Activated naive CD8-positive, alpha-beta T cell treated with anti-CD3 and anti-CD28 coated beads, Interleukin-2, amount 50 U/mL, for 24 hours (primary cell): ENCODE measurements around the gene LCE5A.

Experiments used
- ATAC-seq: fragments of 150-1000 bp; cut with Tn5 transposase; one replicate; pipeline ENCODE4 v1.10.0; 2021
- DNase-seq: peaks from one replicate; pipeline ENCODE4 v3.0.0; 2021
- H3K27ac Mint-ChIP-seq: one replicate; pipeline ENCODE4 v1.8.0; 2021; ENCODE audit warnings: mild to moderate bottlenecking, mixed read lengths
- H3K27me3 Mint-ChIP-seq: one replicate; pipeline ENCODE4 v1.8.0; 2021; ENCODE audit warnings: mixed read lengths
- H3K36me3 Mint-ChIP-seq: one replicate; pipeline ENCODE4 v1.8.0; 2021; ENCODE audit warnings: low read depth, mixed read lengths
- H3K4me1 Mint-ChIP-seq: one replicate; pipeline ENCODE4 v1.8.0; 2021; ENCODE audit warnings: mixed read lengths
- H3K4me3 Mint-ChIP-seq: one replicate; pipeline ENCODE4 v1.8.0; 2021; ENCODE audit warnings: mild to moderate bottlenecking, moderate library complexity, mixed read lengths
- H3K9me3 Mint-ChIP-seq: one replicate; pipeline ENCODE4 v1.8.0; 2021; ENCODE audit warnings: mixed read lengths

LCE5A gene

DNA sequence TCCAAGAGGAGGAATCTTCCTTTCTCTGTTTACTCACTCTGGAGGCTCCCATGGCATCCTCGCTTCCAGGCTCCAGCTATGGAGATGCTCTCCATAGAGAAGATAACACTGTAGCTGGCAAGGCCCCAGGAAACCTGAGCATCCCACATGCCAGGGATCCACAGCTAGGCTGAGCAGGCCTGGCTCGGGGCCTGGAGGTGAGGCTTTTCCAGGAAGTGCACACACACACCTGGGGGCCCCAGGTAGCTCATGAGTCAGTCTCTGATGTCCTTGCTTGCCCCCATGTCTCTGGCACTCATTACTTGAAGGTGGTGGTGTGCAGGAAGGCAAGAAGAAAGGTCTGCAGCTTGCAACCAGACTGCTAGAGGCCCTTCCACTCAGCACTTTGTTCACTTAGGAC is 5.5 kb upstream of the LCE5A start:
- no peak overlapping the region for H3K27ac Mint-ChIP-seq
- no peak overlapping the region for H3K4me3 Mint-ChIP-seq
- H3K36me3 Mint-ChIP-seq, result no peaks in the 10 kb centered on the region
- no peaks in the 10 kb centered on the region for H3K9me3 Mint-ChIP-seq
- ATAC-seq (no peak), DNase-seq (no peak)
- no peaks in the 10 kb centered on the region for H3K4me1 Mint-ChIP-seq
- H3K27me3 Mint-ChIP-seq, result peaks cover 16% of the 10 kb centered on the region

DNA sequence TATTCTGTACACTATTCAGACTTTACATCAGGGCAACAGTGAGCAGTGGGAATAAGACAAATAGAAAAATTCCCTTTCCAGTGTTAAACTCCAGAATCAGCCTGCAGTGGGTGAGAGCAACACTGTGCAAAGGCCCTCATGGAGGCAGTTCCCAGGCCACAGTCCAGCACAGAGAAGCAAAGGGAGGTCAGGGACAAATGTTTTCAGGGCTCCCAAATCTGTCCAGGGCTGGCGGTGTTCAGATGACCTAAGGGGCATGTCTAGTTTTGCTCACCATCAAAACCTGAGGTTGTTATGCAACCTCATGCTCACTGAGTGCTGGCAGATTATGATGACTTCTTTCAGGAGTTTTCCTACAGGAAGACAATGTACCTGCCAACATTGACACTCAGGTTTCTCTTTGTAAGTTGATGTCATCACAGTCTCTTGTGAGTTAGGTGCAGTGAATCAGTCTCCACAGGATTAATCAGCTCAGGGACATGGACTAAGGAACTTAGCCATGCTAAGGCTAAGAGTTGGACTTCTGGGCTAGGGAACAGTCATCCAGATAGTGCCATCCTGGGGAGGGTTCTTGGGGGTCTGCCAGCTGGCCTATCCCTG is 3.6 kb upstream of the LCE5A start:
- peaks cover 20% of the 10 kb centered on the region for H3K27me3 Mint-ChIP-seq
- no peaks in the 10 kb centered on the region for H3K4me1 Mint-ChIP-seq
- no peak overlapping the region for H3K27ac Mint-ChIP-seq
- H3K9me3 Mint-ChIP-seq, result no peaks in the 10 kb centered on the region
- DNase-seq (no peak), ATAC-seq (no peak)
- no peaks in the 10 kb centered on the region for H3K36me3 Mint-ChIP-seq
- H3K4me3 Mint-ChIP-seq, result no peak overlapping the region

GRCh38 chr1:152511596-152511995 is 993 bp downstream of the LCE5A start:
- DNase-seq, result no peak
- no peak for ATAC-seq
- H3K36me3 Mint-ChIP-seq, result no peaks in the 10 kb centered on the region
- H3K9me3 Mint-ChIP-seq, result no peaks in the 10 kb centered on the region
- peaks cover 50% of the 10 kb centered on the region for H3K27me3 Mint-ChIP-seq
- no peak overlapping the region for H3K4me3 Mint-ChIP-seq
- H3K4me1 Mint-ChIP-seq, result peaks cover 2% of the 10 kb centered on the region
- H3K27ac Mint-ChIP-seq, result no peak overlapping the region

DNA sequence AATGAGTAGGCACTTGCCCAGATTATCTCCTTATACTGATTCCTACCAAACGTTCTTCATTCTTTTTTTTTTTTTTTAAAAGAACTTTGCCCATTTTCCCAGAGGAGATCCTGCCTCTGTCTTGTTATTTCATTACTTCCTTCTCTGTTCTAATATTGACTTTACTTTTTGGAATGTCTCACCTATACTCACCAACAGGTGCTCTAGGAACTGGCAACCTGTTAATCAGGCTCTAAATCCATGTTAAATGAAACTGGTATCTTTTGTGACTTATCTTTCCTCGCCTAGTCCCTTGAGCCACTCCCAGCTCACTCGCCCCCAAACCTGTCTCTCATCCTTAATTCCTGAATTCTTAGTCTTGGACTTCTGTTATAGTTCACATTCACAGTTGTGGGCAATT is 2.5 kb downstream of the LCE5A start:
- Mint-ChIP-seq H3K36me3 (no peaks in the 10 kb centered on the region), H3K4me1 (peaks cover 2% of the 10 kb centered on the region), H3K27ac (no peak overlapping the region), H3K9me3 (no peaks in the 10 kb centered on the region), H3K4me3 (no peak overlapping the region), H3K27me3 (peaks cover 60% of the 10 kb centered on the region)
- DNase-seq (no peak), ATAC-seq (no peak)

DNA sequence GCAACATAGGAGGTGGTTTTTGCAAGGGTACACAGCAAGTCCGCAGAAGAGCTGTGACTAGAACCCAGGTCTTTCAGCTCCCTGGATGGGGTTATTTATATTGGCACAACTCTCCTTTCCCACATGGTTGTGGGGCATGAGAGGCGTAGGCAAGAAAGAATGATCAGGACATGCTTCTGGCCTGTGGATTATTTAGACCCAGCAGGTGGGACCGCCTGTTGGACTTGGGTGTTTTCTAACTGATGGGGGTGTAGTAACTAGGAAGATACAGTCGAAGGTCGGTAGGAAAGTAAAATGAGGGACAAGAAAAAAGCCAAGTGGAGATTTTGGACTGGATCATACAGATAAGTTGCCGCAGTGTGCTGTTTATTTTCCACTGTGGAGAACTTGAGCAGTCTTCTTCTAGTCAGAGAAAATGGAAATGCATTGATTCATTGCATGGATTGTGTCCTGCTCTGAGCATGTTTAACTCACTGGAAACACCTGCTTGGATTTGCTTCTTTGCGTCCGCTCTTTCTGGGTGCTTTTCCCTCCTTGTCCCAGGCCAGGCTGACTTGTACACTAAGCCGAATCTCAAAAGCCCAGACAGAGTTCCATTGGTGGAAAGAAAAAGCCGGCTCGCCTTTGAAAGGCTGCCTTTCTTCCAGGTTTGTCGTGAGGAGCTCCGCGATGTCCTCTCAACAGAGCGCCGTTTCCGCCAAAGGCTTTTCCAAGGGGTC is 4.3 kb downstream of the LCE5A start:
- no peak overlapping the region for H3K27ac Mint-ChIP-seq
- peaks cover 2% of the 10 kb centered on the region for H3K4me1 Mint-ChIP-seq
- no peaks in the 10 kb centered on the region for H3K36me3 Mint-ChIP-seq
- ATAC-seq (no peak), DNase-seq (no peak)
- H3K27me3 Mint-ChIP-seq, result peaks cover 56% of the 10 kb centered on the region
- no peak overlapping the region for H3K4me3 Mint-ChIP-seq
- H3K9me3 Mint-ChIP-seq, result no peaks in the 10 kb centered on the region

- DNase-seq, result no peak
- no peak for ATAC-seq
- Mint-ChIP-seq H3K27me3 (peaks cover 51% of the 10 kb centered on the region), H3K36me3 (no peaks in the 10 kb centered on the region), H3K27ac (no peak overlapping the region), H3K4me1 (peaks cover 2% of the 10 kb centered on the region), H3K4me3 (no peak overlapping the region), H3K9me3 (no peaks in the 10 kb centered on the region)
These were observed 4.8 kb downstream of the LCE5A start for GRCh38 chr1:152515434-152515783.

DNA sequence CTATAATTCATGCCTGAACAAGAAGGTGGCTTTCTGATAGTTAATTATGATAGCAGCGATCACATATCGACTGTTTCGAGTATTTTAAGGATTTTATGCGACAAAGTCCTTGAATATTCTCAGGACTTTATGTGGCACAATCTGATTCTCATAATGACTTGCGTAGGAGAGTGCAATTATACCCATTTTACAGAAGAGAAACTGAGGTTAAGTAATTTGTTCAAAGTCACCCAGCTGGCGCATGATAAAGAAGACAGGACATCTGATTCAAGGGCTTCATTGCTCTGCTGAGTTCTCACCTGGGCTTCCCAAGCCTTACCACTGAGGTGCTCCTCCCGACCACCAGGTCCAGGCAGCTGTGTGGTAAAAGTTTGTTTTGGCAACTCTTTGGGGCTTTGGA is 5.5 kb downstream of the LCE5A start:
- Mint-ChIP-seq H3K27ac (no peak overlapping the region), H3K4me1 (peaks cover 2% of the 10 kb centered on the region), H3K9me3 (no peaks in the 10 kb centered on the region), H3K4me3 (no peak overlapping the region), H3K36me3 (no peaks in the 10 kb centered on the region), H3K27me3 (peaks cover 51% of the 10 kb centered on the region)
- DNase-seq (no peak), ATAC-seq (no peak)

- Mint-ChIP-seq H3K9me3 (no peaks in the 10 kb centered on the region), H3K4me1 (peaks cover 2% of the 10 kb centered on the region), H3K36me3 (no peaks in the 10 kb centered on the region), H3K27ac (no peak overlapping the region), H3K4me3 (no peak overlapping the region), H3K27me3 (peaks cover 46% of the 10 kb centered on the region)
- ATAC-seq (no peak), DNase-seq (no peak)
These were observed 6.7 kb downstream of the LCE5A start for GRCh38 chr1:152517237-152517811.

- DNase-seq (no peak), ATAC-seq (no peak)
- peaks cover 2% of the 10 kb centered on the region for H3K4me1 Mint-ChIP-seq
These were observed 9.2 kb downstream of the LCE5A start for GRCh38 chr1:152519851-152520250.

DNA sequence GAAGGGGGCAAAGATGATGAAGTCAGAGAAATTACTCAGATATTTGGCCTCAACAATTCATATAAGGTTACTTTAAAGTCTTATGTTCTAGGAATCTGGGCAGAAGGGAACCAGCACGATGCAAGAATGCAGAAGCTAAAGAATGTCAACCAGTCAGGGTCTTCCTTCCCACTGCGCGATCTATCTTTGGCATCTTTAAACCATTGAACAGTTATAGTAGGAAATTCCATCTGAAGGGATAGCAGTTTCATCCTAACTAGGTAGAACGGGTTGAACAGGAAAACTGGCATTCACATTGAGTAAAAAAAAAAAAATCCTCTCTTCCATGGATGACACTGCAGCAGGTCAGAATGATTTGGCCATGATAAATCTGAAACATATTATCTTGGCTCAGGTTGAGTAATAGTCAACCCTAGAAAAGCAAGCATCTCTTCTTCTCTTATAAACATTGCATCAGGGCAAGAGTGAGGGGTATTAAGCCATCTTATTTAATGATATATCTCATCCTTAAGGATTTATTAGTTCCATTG is 10.0 kb downstream of the LCE5A start:
- DNase-seq (no peak), ATAC-seq (no peak)
- H3K36me3 Mint-ChIP-seq, result no peaks in the 10 kb centered on the region
- no peak overlapping the region for H3K27ac Mint-ChIP-seq
- peaks cover 25% of the 10 kb centered on the region for H3K27me3 Mint-ChIP-seq
- H3K9me3 Mint-ChIP-seq, result no peaks in the 10 kb centered on the region
- no peaks in the 10 kb centered on the region for H3K4me1 Mint-ChIP-seq
- no peak overlapping the region for H3K4me3 Mint-ChIP-seq

More at GRCh38 chr1:152519851-152520250, 9.2 kb downstream of the LCE5A start:
- no peak overlapping the region for H3K4me3 Mint-ChIP-seq
- no peaks in the 10 kb centered on the region for H3K9me3 Mint-ChIP-seq
- no peak overlapping the region for H3K27ac Mint-ChIP-seq
- H3K36me3 Mint-ChIP-seq, result no peaks in the 10 kb centered on the region
- H3K27me3 Mint-ChIP-seq, result peaks cover 29% of the 10 kb centered on the region

GRCh38 chr1:152525080-152525641 is 14.6 kb downstream of the LCE5A start:
- no peaks in the 10 kb centered on the region for H3K4me1 Mint-ChIP-seq
- ATAC-seq (no peak), DNase-seq (no peak)
- no peaks in the 10 kb centered on the region for H3K36me3 Mint-ChIP-seq
- H3K9me3 Mint-ChIP-seq, result no peaks in the 10 kb centered on the region
- peaks cover 10% of the 10 kb centered on the region for H3K27me3 Mint-ChIP-seq
- no peak overlapping the region for H3K4me3 Mint-ChIP-seq
- H3K27ac Mint-ChIP-seq, result no peak overlapping the region

DNA sequence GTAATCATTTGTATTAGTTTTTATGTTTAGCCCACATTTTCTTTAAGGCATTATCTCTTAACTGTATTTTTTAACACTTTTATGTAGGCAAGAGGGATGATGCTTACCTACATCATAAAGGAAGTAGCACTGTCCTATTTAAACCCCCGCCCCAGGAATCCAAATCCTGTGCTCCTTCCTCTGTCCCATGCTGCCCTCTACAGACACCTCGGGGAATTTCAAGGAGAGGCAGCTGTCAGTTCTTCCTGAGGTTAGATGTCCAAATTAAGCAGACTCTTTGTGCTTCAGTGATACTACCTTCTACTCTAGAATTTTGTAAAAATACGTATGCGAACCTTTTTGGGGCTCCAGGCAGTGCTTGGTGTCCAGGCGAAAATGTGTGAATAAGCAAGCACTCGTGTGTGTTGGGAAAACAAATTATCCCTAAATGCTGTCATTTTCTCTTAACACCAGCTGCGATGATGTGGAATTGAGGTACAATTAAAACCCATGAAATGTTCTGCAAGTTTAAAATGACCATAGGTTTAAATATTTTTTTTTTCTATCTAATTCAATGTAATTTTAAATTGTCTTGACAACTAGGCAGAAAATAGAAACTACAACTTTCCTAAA is 22.8 kb downstream of the LCE5A start:
- Mint-ChIP-seq H3K27me3 (peaks cover 28% of the 10 kb centered on the region), H3K4me1 (no peaks in the 10 kb centered on the region), H3K4me3 (no peak overlapping the region), H3K36me3 (no peaks in the 10 kb centered on the region), H3K27ac (no peak overlapping the region), H3K9me3 (no peaks in the 10 kb centered on the region)
- ATAC-seq (no peak), DNase-seq (peak; percentile 50)

DNA sequence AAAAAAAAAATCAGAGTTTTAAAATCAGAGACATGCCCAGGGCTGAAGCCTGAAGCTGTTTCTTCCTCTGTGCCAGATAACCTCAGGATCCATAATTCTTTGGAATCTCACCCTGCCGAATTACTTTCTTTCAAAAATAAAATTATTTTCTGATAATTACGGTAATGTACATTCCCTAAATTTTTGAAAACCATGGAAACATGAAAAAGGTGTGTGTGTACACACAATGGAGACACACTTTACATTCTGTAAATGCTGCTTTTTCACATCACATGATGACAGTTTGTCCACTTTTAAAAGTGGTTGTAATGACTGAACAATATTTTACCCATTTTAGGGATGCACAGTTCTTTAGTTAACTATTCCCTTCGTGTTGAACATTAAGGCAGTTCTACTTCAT is 25.2 kb downstream of the LCE5A start:
- Mint-ChIP-seq H3K4me1 (no peaks in the 10 kb centered on the region), H3K27ac (no peak overlapping the region), H3K27me3 (peaks cover 21% of the 10 kb centered on the region), H3K9me3 (no peaks in the 10 kb centered on the region), H3K4me3 (no peak overlapping the region), H3K36me3 (no peaks in the 10 kb centered on the region)
- ATAC-seq (no peak), DNase-seq (no peak)

- no peak for ATAC-seq
- H3K9me3 Mint-ChIP-seq, result no peaks in the 10 kb centered on the region
- H3K4me1 Mint-ChIP-seq, result no peaks in the 10 kb centered on the region
- no peak overlapping the region for H3K4me3 Mint-ChIP-seq
- peaks cover 24% of the 10 kb centered on the region for H3K27me3 Mint-ChIP-seq
- no peak for DNase-seq
- H3K36me3 Mint-ChIP-seq, result no peaks in the 10 kb centered on the region
- H3K27ac Mint-ChIP-seq, result no peak overlapping the region
These were observed 26.9 kb downstream of the LCE5A start for GRCh38 chr1:152537496-152537895.

DNA sequence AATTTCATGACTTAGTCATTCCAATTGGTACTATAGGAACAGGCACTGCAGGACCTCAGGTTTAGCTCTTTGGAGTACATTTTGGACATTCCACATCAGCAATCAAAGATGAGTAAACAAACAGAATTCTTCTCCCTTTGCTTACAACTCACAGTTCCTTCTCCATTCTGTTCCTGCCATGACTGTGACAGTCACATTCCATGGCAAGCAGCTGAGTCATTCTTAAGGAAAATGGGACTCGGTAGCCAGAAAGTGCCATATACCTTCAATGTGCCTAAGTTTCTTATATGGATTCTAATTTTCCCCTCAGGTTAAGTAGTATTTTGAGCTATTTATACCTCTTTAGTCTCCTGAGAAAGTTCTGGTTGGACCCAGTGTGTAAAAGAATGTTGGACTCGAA is 29.3 kb downstream of the LCE5A start:
- peaks cover 21% of the 10 kb centered on the region for H3K27me3 Mint-ChIP-seq
- no peaks in the 10 kb centered on the region for H3K9me3 Mint-ChIP-seq
- no peaks in the 10 kb centered on the region for H3K36me3 Mint-ChIP-seq
- H3K4me3 Mint-ChIP-seq, result no peak overlapping the region
- ATAC-seq (no peak), DNase-seq (no peak)
- H3K4me1 Mint-ChIP-seq, result no peaks in the 10 kb centered on the region
- no peak overlapping the region for H3K27ac Mint-ChIP-seq
